Neural cell (in vitro differentiated cells): Measurements from ENCODE around the gene TMEM245. TPM values are rescaled to one million over a fixed set of nuclear protein-coding genes. Genes with fewer than 3 reads are reported as not detected.

Experiments used
- H2AFZ ChIP-seq: fragments of 200-600, 300-800 bp; sonication (generic), shearing (Covaris generic); 2 replicates; pipeline ENCODE4 v1.6.0; 2014; ENCODE audit warnings: low read depth, mild to moderate bottlenecking, antibody characterized with exemption, low read length, moderate library complexity
- H3F3A ChIP-seq: fragments of 200-600 bp; shearing (Covaris generic); 2 replicates; pipeline ENCODE4 v1.6.1; 2016; ENCODE audit warnings: mild to moderate bottlenecking, moderate library complexity, mixed read lengths, antibody characterized with exemption, low read length; ENCODE audit not compliant: insufficient read depth, poor library complexity, severe bottlenecking
- H3K27ac ChIP-seq: fragments of 200-600, 300-800 bp; sonication (generic), shearing (Covaris generic); 2 replicates; pipeline ENCODE4 v1.5.1; 2014; ENCODE audit warnings: mild to moderate bottlenecking, low read length, moderate library complexity
- H3K27me3 ChIP-seq: fragments of 300-800, 200-600 bp; sonication (generic), shearing (Covaris generic); 2 replicates; pipeline ENCODE4 v1.6.0; 2014; ENCODE audit warnings: mild to moderate bottlenecking, low read depth, low read length, moderate library complexity; ENCODE audit not compliant: insufficient read depth
- H3K36me3 ChIP-seq: fragments of 300-800, 200-600 bp; sonication (generic), shearing (Covaris generic); 2 replicates; pipeline ENCODE4 v1.5.1; 2014; ENCODE audit warnings: mild to moderate bottlenecking, antibody characterized with exemption, low read length, moderate library complexity; ENCODE audit not compliant: insufficient read depth
- H3K4me2 ChIP-seq: fragments of 300-800, 200-600 bp; sonication (generic), shearing (Covaris generic); 2 replicates; pipeline ENCODE4 v1.6.0; 2014; ENCODE audit warnings: mild to moderate bottlenecking, low read length
- H3K4me3 ChIP-seq: fragments of 300-800, 200-600 bp; sonication (generic), shearing (Covaris generic); 2 replicates; pipeline ENCODE4 v1.5.1; 2014; ENCODE audit warnings: mild to moderate bottlenecking, low read length, moderate library complexity
- H3K79me2 ChIP-seq: fragments of 200-600 bp; shearing (Covaris generic); replicated peaks from 2 replicates; pipeline ENCODE4 v1.6.0; 2014; ENCODE audit warnings: mild to moderate bottlenecking, low read length, moderate library complexity; ENCODE audit not compliant: insufficient read depth
- H3K9ac ChIP-seq: fragments of 300-800, 200-600 bp; sonication (generic), shearing (Covaris generic); 2 replicates; pipeline ENCODE4 v1.6.1; 2016; ENCODE audit warnings: mild to moderate bottlenecking, low read length, mixed read lengths
- H3K9me2 ChIP-seq: fragments of 200-600 bp; shearing (Covaris generic); 2 replicates; pipeline ENCODE4 v1.6.1; 2016; ENCODE audit warnings: mild to moderate bottlenecking, low read length, mixed read lengths; ENCODE audit not compliant: insufficient read depth
- H3K9me3 ChIP-seq: fragments of 200-600, 300-800 bp; sonication (generic), shearing (Covaris generic); 2 replicates; pipeline ENCODE4 v1.6.1; 2016; ENCODE audit warnings: mild to moderate bottlenecking, mixed run types, low read length, moderate library complexity, mixed read lengths
- H4K20me1 ChIP-seq: fragments of 200-600 bp; shearing (Covaris generic); 2 replicates; pipeline ENCODE4 v1.6.1; 2016; ENCODE audit warnings: mild to moderate bottlenecking, mixed run types; ENCODE audit not compliant: insufficient read depth
- EP300 ChIP-seq: fragments of 450-650 bp; conservative IDR thresholded peaks from 2 replicates; pipeline ENCODE4 v1.6.1; 2014; ENCODE audit warnings: antibody characterized with exemption, mild to moderate bottlenecking, moderate library complexity; ENCODE audit not compliant: poor library complexity, severe bottlenecking
- EZH2 ChIP-seq: fragments of 200-600, 300-800 bp; shearing (Covaris generic), sonication (generic); IDR thresholded peaks from 2 replicates; pipeline ENCODE4 v1.6.1; 2014; ENCODE audit warnings: antibody characterized with exemption, low read length, borderline replicate concordance, mild to moderate bottlenecking; ENCODE audit not compliant: insufficient read depth, poor library complexity, severe bottlenecking
- MXI1 ChIP-seq: fragments of 450-650 bp; conservative IDR thresholded peaks from 2 replicates; pipeline ENCODE4 v1.6.1; 2014; ENCODE audit warnings: antibody characterized with exemption, mild to moderate bottlenecking; ENCODE audit not compliant: poor library complexity, severe bottlenecking
- POLR2AphosphoS5 ChIP-seq: IDR thresholded peaks from 2 replicates; pipeline ENCODE4 v1.6.1; 2012
- RAD21 ChIP-seq: fragments of 450-650 bp; conservative IDR thresholded peaks from 2 replicates; pipeline ENCODE4 v1.6.1; 2014; ENCODE audit warnings: antibody characterized with exemption, mild to moderate bottlenecking, moderate library complexity
- SMC3 ChIP-seq: fragments of 450-650 bp; conservative IDR thresholded peaks from 2 replicates; pipeline ENCODE4 v1.6.1; 2014; ENCODE audit warnings: antibody characterized with exemption, mild to moderate bottlenecking, moderate library complexity; ENCODE audit not compliant: poor library complexity
- TAF1 ChIP-seq: IDR thresholded peaks from 2 replicates; pipeline ENCODE4 v1.6.1; 2012; ENCODE audit warnings: low read depth
- polyA plus RNA-seq: library from polyadenylated mRNA; depleted of rRNA; stranded (reverse); fragments of >200 nt; gene quantifications from 2 replicates; pipeline ENCODE4 v1.2.3, GENCODE V29; 2014
- TF ChIP-seq, protein P1 (sequence below): IDR thresholded peaks from 2 replicates; pipeline ENCODE4 v1.6.1; 2012; ENCODE audit warnings: borderline replicate concordance
- TF ChIP-seq, protein P2 (sequence below): fragments of 450-650 bp; IDR thresholded peaks from 2 replicates; pipeline ENCODE4 v1.5.1; 2014; ENCODE audit warnings: antibody characterized with exemption, mild to moderate bottlenecking, moderate library complexity; ENCODE audit not compliant: poor library complexity, severe bottlenecking

TMEM245 gene
- polyA plus RNA-seq, 1 donor from 2014 or later = 32.1 TPM

- H3F3A ChIP-seq = peaks cover 3% of the 10 kb centered on the region
- H4K20me1 ChIP-seq = no peaks in the 10 kb centered on the region
- H3K79me2 ChIP-seq = peaks cover 20% of the 10 kb centered on the region
- H3K9me2 ChIP-seq = no peaks in the 10 kb centered on the region
- H3K9me3 ChIP-seq = no peaks in the 10 kb centered on the region
- peaks cover 4% of the 10 kb centered on the region for H3K36me3 ChIP-seq
- H2AFZ ChIP-seq = no peak overlapping the region
- no peak overlapping the region for H3K27ac ChIP-seq
- TF ChIP-seq, protein P1, sequence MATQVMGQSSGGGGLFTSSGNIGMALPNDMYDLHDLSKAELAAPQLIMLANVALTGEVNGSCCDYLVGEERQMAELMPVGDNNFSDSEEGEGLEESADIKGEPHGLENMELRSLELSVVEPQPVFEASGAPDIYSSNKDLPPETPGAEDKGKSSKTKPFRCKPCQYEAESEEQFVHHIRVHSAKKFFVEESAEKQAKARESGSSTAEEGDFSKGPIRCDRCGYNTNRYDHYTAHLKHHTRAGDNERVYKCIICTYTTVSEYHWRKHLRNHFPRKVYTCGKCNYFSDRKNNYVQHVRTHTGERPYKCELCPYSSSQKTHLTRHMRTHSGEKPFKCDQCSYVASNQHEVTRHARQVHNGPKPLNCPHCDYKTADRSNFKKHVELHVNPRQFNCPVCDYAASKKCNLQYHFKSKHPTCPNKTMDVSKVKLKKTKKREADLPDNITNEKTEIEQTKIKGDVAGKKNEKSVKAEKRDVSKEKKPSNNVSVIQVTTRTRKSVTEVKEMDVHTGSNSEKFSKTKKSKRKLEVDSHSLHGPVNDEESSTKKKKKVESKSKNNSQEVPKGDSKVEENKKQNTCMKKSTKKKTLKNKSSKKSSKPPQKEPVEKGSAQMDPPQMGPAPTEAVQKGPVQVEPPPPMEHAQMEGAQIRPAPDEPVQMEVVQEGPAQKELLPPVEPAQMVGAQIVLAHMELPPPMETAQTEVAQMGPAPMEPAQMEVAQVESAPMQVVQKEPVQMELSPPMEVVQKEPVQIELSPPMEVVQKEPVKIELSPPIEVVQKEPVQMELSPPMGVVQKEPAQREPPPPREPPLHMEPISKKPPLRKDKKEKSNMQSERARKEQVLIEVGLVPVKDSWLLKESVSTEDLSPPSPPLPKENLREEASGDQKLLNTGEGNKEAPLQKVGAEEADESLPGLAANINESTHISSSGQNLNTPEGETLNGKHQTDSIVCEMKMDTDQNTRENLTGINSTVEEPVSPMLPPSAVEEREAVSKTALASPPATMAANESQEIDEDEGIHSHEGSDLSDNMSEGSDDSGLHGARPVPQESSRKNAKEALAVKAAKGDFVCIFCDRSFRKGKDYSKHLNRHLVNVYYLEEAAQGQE = no peak
- TF ChIP-seq EP300 = no peak
- TF ChIP-seq POLR2AphosphoS5 = no peak
- no peak for TF ChIP-seq SMC3
- TF ChIP-seq RAD21 = no peak
- no peak for TF ChIP-seq TAF1
- TF ChIP-seq MXI1 = no peak
- no peak for TF ChIP-seq EZH2
- TF ChIP-seq, protein P2, sequence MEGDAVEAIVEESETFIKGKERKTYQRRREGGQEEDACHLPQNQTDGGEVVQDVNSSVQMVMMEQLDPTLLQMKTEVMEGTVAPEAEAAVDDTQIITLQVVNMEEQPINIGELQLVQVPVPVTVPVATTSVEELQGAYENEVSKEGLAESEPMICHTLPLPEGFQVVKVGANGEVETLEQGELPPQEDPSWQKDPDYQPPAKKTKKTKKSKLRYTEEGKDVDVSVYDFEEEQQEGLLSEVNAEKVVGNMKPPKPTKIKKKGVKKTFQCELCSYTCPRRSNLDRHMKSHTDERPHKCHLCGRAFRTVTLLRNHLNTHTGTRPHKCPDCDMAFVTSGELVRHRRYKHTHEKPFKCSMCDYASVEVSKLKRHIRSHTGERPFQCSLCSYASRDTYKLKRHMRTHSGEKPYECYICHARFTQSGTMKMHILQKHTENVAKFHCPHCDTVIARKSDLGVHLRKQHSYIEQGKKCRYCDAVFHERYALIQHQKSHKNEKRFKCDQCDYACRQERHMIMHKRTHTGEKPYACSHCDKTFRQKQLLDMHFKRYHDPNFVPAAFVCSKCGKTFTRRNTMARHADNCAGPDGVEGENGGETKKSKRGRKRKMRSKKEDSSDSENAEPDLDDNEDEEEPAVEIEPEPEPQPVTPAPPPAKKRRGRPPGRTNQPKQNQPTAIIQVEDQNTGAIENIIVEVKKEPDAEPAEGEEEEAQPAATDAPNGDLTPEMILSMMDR = no peak
- H3K4me3 ChIP-seq = peak overlapping the region; percentile 85
- H3K9ac ChIP-seq = no peak overlapping the region
- H3K4me2 ChIP-seq = no peak overlapping the region
- H3K27me3 ChIP-seq = no peaks in the 10 kb centered on the region
Observed at GRCh38 chr9:109013679-109014607, 105.8 kb downstream of the TMEM245 start.

DNA sequence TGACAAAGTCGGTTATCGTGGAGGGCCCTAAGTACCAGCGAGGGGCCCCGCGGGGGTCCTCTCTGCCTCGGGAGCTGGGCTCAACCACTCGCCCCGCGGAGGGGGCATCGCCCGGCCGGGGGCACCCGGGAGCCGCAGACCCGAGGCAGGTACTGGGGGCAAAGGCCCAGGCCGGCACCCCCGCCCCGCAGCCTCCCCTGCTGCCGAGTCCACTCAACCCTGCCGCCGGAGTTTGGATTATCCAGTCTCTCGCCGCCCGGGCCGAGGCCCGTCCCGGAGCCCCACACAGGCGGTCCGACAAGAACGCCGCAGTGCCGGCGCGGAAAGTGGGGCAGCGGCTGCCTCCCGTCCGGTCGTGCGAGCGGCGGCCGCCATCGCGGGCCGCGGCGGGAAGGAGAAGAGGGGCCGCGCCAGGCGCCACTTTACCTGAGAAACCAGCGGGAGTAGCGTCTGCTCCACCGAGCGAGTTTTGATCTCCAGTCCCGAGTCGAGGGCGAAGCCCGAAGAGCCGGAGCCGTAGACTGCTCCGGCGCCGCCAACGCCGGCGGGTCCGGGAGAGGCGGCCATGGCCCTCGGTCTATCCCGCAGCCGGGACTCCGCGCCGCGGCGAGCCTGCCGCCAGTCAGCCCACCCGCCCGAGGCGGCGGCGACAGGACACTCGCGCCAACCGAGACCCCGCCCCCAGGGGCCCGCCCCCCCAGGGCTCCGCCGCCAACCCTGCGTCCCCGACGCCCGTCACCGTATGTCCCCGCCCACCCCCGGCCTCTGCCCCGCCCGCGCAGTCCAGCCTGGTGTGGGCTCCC lies 106.7 kb downstream of the TMEM245 start, which contains the start of gene CTNNAL1:
CTNNAL1 (minus strand) TSS at position 624 of the 803 bp plus-strand sequence; CDS start at position 567, 57 bp downstream.
- Histone ChIP-seq H3K4me3 (peak within 1 kb of the TSS; percentile 85), H3K79me2 (peaks cover 24% of the 10 kb centered on the region), H3F3A (peaks cover 3% of the 10 kb centered on the region), H2AFZ (peak within 1 kb of the TSS; percentile 44), H3K9ac (peak within 1 kb of the TSS; percentile 65), H3K27ac (no peak within 1 kb of the TSS), H3K4me2 (peak within 1 kb of the TSS; percentile 98), H4K20me1 (no peaks in the 10 kb centered on the region), H3K27me3 (no peaks in the 10 kb centered on the region), H3K9me3 (no peaks in the 10 kb centered on the region), H3K9me2 (no peaks in the 10 kb centered on the region), H3K36me3 (peaks cover 4% of the 10 kb centered on the region)
- TF ChIP-seq EZH2 (no peak), SMC3 (no peak), POLR2AphosphoS5 (peak; percentile 23), TAF1 (no peak), EP300 (no peak), RAD21 (no peak)
- TF ChIP-seq, protein P2 = no peak
